ENCODE measurements around the gene TMEM179. TPM values are rescaled to one million over a fixed set of nuclear protein-coding genes. Genes with fewer than 3 reads are reported as not detected.

Gene TMEM179
- total RNA-seq, 4 donors from 2014 or later = 3.1 TPM; not detected in 3

- Histone ChIP-seq H3K9me3 (no peaks in the 10 kb centered on the region), H3K27ac (no peak overlapping the region), H3K4me3 (replicated peaks in 1 of 3) (no peak overlapping the region), H3K27me3 (no peaks in the 10 kb centered on the region), H3K4me1 (no peaks in the 10 kb centered on the region), H3K36me3 (no peaks in the 10 kb centered on the region)
- WGBS, 2 donors = 76 to 84% methylated on average over 4 to 7 of the region's 12 CpGs
- intact Hi-C loops (cut with DNase I) = no loop called here
- peak in 1 of 2 donors; percentile 1 for DNase-seq
- TF ChIP-seq, protein P1, sequence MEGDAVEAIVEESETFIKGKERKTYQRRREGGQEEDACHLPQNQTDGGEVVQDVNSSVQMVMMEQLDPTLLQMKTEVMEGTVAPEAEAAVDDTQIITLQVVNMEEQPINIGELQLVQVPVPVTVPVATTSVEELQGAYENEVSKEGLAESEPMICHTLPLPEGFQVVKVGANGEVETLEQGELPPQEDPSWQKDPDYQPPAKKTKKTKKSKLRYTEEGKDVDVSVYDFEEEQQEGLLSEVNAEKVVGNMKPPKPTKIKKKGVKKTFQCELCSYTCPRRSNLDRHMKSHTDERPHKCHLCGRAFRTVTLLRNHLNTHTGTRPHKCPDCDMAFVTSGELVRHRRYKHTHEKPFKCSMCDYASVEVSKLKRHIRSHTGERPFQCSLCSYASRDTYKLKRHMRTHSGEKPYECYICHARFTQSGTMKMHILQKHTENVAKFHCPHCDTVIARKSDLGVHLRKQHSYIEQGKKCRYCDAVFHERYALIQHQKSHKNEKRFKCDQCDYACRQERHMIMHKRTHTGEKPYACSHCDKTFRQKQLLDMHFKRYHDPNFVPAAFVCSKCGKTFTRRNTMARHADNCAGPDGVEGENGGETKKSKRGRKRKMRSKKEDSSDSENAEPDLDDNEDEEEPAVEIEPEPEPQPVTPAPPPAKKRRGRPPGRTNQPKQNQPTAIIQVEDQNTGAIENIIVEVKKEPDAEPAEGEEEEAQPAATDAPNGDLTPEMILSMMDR (IDR thresholded peaks at IDR 0.05) = no peak
- no peak for TF ChIP-seq POLR2A (IDR thresholded peaks at IDR 0.05)
Measured at GRCh38 chr14:104554088-104554607, 50.4 kb downstream of the TMEM179 start.

GRCh38 chr14:104553166-104554087 is 51.1 kb downstream of the TMEM179 start:
- Histone ChIP-seq H3K4me3 (replicated peaks in 1 of 3) (no peak overlapping the region), H3K9me3 (no peaks in the 10 kb centered on the region), H3K4me1 (no peaks in the 10 kb centered on the region), H3K27ac (no peak overlapping the region), H3K27me3 (no peaks in the 10 kb centered on the region), H3K36me3 (no peaks in the 10 kb centered on the region)
- TF ChIP-seq, protein P1 (IDR thresholded peaks at IDR 0.05) = no peak
- no peak for TF ChIP-seq POLR2A (IDR thresholded peaks at IDR 0.05)
- intact Hi-C loops (cut with DNase I) = no loop called here
- peak in 1 of 2 donors; percentile 0 for DNase-seq
- WGBS, 2 donors = 84 to 86% methylated on average over 27 of the region's 30 CpGs

DNA sequence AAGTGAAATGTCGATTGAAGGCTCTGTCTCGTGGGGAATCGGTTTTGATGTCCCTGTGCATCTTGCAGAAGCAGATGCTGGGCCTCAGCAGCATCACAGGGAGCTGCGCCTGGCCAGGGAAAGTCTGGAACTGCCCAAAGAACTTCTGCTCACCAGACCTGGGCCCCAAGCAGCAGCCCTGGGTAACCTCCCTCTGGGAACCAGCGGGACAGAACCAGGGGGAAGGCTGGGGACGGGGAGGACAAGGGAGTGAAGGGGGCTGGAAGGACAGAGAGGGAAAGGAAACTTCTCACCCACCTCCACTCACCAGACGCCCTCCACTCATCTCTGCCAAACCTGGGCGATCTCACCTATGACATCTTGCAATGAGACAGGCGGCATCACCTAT is 51.8 kb downstream of the TMEM179 start:
- Histone ChIP-seq H3K9me3 (no peaks in the 10 kb centered on the region), H3K4me3 (replicated peaks in 1 of 3) (no peak overlapping the region), H3K27me3 (no peaks in the 10 kb centered on the region), H3K27ac (no peak overlapping the region), H3K4me1 (no peaks in the 10 kb centered on the region), H3K36me3 (no peaks in the 10 kb centered on the region)
- intact Hi-C loops (cut with DNase I) = no loop called here
- DNase-seq = no peak
- WGBS, 2 donors = 91 to 92% methylated on average over 9 of the region's 9 CpGs
- no peak for TF ChIP-seq POLR2A (IDR thresholded peaks at IDR 0.05)
- TF ChIP-seq, protein P1 (IDR thresholded peaks at IDR 0.05) = no peak

DNA sequence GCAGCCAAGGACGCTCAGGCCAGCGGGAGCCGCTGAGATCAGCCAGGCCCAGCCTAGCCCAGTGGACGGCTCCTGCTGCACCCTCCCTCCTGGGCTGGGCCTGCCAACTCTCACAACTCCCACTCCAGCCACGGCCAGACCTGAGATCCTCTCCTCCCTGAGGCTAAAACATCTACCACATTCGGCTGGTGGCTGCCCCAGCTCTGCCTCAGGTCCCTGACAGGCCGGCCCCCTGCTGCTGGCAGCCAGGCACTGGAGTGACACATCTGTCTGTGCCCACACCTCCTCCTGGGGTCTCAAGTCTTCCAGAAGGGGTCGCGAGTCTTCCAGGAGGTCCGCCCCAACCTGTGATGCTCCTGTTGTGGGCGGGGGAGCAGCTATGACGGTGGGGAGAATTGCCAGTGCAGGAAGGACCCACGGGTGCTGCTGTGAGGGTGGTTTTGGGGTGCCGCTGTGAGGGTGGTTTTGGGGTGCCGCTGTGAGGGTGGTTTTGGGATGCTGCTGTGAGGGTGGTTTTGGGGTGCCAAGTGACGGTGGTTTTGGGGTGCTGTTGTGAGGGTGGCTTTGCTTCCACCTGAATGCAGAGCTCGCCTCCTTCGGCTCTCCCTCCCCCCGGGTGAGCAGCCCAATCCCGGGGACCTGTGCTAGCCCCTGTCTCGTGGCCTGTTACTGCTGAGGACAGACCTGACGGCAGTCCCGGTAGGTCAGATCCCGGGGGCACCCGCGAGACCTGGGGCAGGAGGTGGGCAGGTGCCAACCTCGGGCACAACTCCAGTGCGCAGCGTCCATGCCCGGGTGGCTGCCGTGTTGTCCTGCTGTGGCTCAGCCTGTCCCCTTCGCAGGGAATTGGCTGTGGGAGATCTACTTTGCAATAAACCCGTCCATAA is 52.5 kb downstream of the TMEM179 start:
- no peaks in the 10 kb centered on the region for H3K9me3 ChIP-seq
- H3K4me3 ChIP-seq (replicated peaks in 1 of 3) = no peak overlapping the region
- H3K27me3 ChIP-seq = no peaks in the 10 kb centered on the region
- H3K36me3 ChIP-seq = no peaks in the 10 kb centered on the region
- no peaks in the 10 kb centered on the region for H3K4me1 ChIP-seq
- TF ChIP-seq, protein P1 (IDR thresholded peaks at IDR 0.05) = no peak
- no peak for TF ChIP-seq POLR2A (IDR thresholded peaks at IDR 0.05)
- intact Hi-C loops (cut with DNase I) = no loop called here
- no peak overlapping the region for H3K27ac ChIP-seq
- WGBS, 2 donors = 79 to 91% methylated on average over 14 to 29 of the region's 33 CpGs
- no peak for DNase-seq
